Stimulated activated CD8-positive, alpha-beta memory T cell treated with anti-CD3 and anti-CD28 coated beads, Interleukin-7, amount 100 ng/mL, for 1 hour (primary cell): ENCODE data around the gene RANGAP1.
A peak's percentile ranks its signal among the peaks of the same experiment; 100 is the strongest.

Experiments
- DNase-seq, 2 donors: peaks; one replicate each; pipeline ENCODE4 v3.0.0-alpha.2; 2020; ENCODE audit warnings: low read depth in 2 of 2

RANGAP1 gene

DNA sequence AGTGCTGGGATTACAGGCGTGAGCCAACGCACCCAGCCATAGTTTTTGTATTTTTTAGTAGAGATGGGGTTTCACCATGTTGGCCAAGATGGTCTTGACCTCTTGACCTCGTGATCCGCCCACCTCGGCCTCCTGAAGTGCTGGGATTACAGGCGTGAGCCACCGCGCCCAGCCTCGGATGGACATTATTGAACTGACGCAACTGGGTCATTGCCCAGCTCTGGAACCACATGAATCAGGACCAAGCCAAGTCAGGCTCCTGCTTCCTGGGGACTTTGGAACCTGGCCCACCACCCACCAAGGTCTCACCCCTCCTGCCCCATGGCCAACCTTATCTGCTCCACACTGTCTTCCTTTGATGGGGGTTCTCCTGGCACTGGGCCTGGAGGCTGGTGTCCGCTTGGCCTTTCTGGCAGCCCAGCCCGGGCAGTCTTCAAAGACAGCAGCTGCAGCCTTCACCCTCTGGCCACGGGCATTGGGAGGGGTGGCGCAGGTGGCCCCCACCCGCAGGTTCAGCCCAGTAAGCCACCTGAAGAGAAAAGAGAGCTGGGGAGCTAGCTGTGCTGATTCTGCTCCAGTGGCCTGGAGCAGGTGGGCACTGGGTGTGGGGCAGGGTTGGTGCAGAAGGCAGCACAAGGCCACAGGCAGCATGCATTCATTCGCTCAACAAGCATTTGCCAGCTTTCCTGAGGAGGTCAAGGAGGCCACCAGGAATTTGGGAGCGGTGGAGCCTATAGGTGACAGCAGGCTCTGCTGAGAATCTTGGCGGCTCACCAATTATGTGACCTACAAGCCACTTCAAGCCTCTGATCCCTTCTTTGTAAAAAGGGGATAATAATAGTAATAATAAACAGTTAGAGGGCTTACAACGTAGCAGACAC, 50.9 kb downstream of the RANGAP1 start:
- DNase-seq, result no peak

DNA sequence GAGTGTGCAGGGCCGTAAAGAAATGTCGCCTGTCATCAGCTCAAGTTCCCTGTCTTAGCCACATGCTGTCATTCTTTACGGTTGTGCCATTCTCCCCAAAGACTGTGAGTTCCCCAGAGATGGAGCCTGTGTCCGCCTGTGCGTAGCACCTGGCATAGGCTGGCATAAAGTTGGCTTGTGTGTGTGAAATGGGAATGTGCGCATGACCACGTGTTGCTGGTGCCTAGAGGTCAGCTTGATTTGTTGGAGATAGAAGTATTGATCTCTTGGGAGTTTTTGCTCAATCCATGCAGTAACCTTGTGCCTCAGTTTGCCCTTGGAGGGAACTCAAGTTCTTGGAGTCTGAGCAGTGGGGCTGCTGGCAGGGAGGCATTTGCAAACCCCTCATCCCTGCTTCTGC, 54.6 kb downstream of the RANGAP1 start:
- no peak for DNase-seq

DNA sequence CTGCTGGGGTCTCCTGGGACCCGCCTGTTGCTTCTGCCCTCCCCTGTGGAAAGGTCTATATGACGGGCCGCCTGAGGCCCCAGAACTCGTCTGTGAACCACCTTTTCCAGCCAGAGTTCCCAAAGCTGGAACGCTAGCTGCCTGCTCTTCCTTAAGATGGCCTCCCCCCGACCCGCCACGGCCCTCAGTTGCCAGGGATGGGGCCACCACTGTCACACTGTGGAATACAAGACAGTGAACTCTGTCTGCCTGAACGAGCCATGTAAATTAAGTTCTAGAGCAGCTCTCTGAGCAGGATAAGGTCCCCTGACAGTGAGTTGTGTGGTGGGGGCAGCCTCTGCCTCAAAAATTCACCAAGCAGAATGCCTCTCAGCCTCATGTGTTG, 55.6 kb downstream of the RANGAP1 start:
- no peak for DNase-seq

DNA sequence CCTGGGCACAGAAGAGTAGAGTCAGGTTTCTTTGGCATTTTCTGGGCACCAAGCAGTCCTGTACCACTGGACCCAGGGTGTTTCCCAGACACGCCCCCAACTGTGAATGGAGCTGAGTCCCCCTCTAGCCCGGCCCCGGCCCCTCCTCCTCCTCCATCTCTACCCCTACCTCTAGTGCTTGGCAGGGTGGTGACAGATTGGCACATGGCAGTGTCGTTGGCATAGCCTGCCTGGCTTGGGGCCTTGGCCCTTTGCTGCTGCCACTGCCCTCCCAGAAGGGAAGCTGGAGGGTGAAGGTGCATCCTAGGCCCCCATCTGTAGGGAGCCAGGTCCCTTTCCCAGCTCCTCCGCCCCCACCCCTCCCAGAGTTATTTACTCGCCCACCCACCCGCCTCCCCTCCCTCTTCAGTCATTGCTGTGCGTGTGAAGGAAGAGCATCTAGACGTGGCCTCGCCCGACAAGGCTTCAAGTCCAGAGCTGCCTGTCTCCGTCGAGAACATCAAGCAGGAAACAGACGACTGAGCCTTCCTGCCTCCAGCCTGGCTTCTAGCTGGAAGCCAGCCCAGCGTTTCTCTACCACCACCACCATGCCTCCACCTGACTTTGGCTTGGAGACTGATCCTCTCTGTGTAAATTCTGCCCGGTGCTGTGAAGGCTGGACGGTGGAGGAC, 56.1 kb downstream of the RANGAP1 start:
- no peak for DNase-seq

DNA sequence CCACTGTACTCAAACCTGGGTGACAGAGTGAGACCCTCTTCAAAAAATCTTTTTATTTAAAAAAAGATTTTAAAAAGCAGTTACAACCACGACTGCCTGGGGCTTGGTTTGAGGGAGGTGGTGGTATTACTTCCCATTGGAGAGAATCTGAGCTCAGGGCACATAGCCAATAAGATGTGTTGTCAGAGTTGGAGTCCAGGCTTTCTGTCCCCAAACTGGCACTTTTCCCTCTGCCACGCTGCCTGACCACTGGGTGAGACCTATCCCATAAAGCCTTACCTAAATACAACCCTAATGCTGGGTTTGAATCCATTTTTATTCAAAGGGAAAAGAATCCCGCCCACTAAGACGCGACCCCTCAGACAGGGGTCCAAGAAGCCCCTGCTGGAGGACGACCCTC, 56.8 kb downstream of the RANGAP1 start:
- no peak for DNase-seq

DNA sequence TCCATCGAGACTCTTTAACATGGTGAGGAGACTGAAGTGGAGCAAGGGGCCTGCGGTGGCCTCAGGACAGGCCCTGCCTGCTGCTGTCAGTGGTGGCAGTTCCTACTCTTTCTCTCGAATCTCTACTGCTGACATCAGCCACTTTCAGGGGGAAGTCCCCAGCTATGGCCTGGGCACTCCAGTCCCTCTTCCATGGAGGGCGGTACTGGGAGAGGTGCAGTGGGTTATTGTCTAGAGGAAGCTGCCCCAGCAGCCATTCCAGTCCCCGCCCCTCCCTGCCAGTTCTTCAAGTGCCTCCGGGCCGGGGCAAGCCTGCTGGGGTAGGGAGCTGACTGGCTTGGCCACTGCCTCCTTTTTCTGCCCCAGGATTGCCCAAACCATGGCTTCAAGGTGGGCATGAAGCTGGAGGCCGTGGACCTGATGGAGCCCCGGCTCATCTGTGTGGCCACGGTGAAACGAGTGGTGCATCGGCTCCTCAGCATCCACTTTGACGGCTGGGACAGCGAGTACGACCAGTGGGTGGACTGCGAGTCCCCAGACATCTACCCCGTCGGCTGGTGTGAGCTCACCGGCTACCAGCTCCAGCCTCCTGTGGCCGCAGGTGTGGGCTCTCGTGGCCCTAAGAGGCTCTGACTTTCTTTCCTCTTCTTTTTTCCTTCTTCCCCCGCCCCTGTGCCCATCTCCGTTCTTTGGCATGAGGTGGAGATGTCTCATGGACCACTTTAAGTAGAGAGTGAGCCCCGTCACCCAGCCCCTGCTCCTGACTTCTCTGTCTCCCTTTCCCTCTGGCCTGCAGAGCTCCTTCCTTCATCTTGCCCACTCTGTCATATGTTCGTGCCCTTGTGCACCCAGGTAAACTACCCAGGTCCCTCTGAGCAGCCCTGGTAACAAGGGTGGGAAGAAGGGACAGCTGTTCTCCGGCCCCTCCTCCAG, 59.0 kb downstream of the RANGAP1 start:
- no peak for DNase-seq

DNA sequence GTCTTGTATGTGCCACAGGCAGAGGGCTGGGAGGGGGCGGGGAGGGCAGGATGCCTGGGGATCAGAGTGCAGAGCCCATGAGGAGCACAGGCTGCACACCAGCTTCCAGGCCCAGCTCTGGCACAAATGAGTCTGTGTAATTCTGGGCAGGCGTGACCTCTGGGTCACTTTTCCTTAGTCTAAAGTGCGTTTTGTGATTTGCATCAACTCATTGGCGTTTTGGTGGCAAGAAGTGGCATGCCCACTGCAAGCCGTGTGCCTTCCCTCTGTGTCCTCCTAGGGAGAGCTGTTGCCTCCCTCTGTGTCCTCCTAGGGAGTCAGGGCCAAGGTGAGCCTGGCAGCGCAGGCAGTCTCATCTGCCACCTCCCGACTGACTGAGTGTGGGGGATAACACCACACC, 62.5 kb downstream of the RANGAP1 start:
- no peak for DNase-seq

DNA sequence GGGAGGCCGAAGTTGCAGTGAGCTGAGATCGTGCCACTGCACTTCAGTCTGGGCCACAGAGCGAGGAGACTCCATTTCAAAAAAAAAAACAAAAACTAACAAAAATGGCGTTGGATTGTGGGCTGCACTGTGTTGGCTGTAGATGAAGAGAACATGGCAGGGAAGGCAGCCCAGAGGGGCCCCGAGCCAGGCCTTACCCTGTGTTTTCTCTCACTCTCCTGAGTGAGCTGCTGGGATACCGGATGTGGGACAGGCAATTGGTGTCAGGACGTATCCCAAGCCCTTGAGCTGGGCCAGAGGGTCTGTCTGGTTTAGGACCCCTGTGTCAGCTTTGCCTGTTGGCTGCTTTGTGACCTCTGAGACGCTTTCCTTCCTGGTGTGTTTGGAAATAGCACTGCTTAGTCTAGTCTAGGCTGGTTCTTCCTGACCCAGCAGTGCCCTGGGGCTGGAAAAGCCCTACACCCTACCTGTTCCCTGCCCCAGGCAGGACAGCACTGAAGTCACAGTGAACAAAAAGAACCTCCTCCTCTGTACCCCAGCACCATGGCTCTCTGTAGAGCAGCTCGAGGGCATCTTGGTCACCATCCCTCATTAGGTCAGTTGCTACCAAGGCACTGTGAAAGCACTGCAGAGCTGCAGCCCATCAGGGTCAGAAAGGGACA, 63.0 kb downstream of the RANGAP1 start:
- DNase-seq, result no peak

DNA sequence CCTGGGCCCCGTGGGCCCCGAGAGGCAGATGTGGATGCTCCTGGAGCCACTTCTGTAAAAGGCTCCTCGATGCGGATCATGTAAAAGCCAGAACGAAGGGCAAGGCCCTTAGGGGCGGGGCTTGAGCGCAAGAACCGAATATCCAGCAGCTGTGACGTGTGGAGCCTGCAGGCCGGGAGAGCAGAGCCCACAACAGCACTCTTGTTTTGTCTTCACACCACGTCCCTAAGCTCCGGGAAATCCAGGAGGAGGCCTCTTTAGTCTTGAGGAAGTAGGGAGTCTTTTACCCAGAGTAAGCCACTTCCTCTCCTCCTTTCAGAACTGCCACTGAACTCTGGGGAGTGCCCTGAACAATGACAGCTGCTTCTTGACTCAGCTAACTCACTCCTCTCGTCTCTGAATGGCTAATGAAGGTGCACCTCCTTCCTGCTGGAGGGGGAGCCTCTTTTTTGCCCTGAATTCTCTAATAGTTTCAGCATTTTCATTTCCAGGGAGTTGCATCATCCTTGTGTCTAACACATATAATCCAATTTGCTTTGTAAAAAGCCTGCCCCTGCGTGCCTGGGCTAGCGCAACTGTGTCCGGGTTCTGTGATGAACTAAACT, 68.3 kb downstream of the RANGAP1 start:
- DNase-seq, result no peak

DNA sequence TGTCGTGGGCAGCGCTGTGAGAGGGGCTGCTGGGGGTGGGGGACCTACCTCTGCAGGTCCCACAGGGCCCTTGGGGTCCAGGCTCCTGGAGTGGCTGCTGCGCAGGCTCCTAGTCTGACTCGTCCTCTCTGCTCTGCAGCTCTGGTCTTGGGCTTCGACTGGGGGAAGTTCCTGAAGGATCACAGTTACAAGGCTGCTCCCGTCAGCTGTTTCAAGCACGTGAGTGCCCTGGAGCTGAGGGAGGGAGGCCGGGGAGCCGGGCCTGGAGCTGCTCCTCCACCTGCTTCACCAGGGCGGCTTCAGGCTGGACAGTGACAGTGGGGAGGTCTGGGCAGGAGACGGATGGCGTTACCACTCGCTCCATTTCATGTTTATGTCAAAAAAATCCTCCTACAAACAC, 69.0 kb downstream of the RANGAP1 start:
- DNase-seq, result no peak

DNA sequence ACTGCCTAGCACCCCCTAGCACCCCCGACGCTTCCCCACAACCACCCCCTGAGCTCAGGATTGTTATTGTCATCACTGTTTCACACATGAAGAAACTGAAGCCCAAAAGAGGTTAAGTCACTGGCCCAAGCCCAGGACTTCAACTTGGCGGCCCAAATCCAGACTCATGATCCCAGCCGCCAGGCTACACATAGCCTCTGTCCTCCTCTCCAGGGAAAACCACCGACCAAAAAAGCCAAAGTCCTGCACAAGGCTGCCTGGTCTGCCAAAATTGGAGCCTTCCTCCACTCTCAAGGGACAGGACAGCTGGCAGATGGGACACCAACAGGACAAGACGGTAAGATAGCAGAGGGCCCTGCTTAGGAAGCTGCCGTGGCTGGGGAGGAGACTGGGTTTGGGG, 70.1 kb downstream of the RANGAP1 start:
- DNase-seq, result no peak

DNA sequence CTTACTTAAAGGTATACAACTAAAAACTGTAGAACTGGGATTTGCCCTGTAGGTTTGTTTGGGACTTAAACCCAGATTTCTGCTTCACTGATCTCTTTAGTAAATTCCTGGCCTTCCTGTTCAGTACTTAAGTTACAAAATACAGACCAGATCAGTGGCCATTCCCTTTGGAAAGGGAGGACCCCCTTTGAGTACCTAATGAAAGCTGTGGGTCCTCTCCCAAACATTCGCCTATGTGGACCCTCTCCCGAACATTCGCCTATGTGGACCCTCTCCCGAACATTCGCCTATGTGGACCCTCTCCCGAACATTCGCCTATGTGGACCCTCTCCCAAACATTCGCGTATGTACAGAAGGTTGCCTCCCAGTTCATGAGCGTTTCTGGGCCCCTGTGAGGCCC, 70.6 kb downstream of the RANGAP1 start:
- no peak for DNase-seq

DNA sequence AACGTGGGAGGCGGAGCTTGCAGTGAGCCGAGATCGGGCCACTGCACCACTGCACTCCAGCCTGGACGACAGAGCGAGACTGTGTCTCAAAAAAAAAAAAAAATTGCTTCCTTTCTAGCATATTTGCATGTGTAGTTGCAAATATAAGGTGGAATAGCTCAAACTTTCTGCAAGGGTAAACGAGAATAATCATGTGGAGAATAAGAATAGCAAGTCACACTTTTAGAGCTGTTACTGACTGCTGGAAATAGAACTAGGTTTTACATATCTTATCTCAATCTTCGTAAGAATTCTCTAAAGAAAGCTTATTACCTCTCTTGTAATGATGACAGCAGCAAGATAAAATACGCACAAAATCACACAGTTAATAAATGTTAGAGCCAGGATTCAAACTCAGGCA, 79.3 kb downstream of the RANGAP1 start:
- no peak for DNase-seq

DNA sequence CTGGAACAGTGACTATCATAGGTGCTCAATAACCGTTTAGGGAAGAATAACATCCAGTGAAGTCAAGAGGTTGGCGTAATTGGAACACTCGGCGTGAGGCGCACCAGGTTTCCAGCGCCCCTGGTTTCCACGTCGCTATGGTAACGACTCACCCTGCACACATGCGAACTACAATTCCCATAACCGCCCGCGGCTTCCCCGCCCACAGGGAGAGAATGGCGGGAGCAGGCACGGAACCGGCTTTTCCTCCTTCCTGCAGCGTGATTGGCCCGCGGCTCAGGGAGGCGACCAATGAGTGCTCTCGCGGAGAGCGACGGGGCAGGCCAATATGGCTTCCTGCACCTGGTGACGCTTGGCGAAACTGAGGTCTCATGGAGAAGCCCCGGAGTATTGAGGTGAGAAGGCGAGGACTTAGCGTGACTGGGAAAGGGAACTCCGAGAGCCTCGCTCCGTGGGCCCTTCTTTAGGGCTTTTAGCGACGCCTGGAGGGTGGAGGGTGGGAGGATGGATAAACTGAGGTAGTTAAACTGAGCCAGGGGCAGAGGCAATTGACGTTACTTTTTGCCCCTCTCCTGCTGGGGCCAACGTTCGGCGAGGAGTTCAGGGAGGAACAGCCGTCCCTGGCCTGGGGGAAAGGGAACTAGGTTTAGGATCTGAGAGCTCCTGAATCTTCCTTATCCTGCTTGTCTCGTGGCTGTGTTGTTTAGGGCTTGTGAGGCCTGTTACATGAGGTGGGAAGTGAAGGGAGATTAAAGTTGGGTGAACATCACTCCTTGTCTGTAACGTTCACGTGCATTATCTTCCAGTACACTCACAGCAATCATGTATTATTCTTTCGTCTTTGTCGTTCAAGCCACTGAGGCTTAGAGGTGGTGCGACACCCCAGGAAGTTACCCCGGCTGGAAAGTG, 80.7 kb downstream of the RANGAP1 start, which contains the start of gene L3MBTL2:
L3MBTL2 (plus strand) TSS at position 321 of the 909 bp plus-strand sequence; CDS start at position 372, 51 bp downstream.
- DNase-seq, result peak; percentile 94 to 97

DNA sequence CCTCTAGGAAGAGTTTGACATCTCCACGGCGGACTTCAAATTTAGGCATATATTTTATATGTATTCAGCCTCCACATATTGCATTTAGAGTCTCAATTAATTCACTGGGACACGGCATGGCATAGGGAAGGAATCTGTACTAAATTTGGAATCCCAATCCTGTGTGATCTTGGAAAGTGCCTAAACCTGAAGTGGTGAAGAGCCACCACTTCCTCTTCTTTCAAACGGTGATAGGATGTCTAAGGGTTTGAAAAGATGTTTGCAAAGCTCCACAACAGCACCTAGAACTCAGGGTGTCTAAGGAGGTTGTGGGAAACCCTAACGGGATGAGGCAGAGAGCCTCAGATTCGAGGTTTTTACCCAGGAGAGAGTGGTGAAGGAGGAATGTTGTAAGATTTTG, 81.9 kb downstream of the RANGAP1 start:
- no peak for DNase-seq

DNA sequence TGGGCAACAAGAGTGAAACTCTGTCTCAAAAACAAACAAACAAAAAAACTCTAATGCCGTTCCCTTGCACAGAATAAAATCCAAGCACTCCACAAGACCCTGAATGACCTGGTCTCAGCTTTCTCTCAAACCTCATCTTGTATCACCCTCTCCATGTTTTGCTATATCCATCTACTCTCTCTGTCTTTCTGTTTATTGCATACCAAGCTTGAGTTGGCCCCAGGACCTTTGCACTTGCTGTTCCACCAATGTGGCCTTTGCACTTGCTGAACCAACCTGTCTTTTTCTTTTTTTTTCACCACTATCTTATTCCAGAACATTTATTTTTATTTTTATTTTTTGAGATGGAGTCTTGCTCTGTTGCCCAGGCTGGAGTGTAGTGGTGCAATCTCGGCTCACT, 82.9 kb downstream of the RANGAP1 start:
- no peak for DNase-seq

DNA sequence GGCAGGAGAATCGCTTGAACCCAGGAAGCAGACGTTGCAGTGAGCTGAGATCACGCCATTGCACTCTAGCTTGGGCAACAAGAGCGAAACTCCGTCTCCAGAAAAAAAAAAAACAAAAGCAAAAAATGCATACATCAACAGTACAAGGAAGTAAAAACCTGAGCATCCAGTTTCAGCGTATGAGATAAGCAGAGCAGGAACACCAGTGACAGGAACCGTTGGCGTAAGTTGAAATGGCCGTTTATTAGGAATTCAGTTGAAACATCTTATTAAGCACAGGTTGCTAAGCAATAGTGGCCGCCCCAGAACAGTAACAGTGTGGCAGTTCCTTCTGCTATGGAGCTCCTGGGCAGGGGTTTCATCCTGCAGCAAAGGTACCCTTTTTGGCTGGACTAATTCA, 84.8 kb downstream of the RANGAP1 start:
- no peak for DNase-seq

DNA sequence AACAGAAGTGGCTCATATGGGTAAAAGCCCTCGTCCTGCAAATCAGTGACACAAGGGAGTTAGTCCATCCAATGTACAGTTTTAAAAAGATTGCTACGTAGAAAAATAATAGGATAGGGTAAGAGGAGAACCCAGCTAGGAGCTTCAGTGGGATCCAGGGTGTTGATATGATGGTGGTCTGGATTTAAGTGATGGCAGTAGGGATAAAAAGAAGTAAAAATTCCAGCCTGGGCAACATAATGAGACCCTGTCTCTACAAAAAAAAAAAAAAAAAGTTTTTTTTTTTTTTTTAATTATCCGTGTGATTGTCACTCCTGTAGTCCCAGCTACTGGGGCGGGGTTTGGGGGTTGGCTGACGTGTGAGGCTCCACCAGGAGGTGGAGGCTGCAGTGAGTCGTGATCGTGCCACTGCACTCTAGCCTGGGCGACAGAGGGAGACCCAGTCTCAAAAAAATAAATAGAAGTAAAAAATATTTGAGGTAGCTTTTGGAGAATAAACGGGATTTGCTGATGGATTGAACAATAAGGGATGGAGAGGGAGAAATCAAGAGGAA, 87.9 kb downstream of the RANGAP1 start:
- peak in 1 of 2 donors; percentile 7 for DNase-seq

DNA sequence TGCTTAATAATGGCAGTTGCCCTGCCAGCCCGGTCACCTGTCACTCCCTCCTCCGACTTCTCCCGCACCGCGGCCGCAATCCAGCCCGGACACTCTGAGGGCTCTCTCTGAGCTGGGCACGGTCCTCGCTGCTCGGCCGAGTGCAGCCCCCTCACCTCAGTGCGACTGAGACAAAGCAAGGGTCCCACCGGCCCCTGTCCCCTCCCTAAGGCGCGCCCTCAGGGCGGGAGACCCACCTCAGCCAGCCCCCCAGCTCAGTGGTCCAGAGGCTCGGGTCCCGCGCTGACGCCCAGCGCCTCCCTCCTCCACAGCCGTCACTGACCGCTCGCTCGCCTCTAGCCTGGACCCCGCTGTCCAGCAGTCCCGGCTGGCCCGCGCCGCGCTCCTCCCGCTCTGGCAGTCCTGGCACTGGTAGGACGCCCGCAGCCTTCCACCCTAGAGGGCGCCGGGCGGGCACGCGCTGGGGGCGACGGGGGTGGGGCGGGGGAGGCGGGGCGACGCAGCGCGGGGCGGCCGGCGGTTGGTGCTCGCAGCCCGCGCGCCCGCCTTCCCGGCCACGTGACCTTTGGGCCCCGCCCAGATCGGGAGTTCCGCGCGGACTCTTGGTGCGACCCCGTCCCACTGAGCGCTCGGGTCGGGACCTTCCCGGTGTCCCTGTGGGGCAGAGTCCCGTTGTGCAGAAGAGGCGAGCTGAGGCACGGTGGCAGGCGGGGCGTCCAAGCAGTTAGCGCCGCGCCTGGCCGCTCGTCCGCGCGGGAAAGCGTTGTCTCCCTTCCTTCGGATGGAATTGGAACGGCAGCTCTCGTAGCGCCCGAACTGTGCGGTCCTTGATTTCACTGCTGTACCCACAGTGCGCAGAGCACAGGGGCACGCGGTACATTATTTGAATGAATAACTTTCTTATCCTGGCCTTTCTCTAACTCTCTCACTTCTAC, 88.7 kb downstream of the RANGAP1 start:
- DNase-seq, result peak; percentile 59 to 72
